HFF-Myc (cell line): ENCODE measurements around the gene RNF223.
"Not testable (repeated sequence)": the region's sequence is repeated elsewhere in the genome, so short reads cannot be mapped to it uniquely, and the experiment has no call there.

Experiments used
- DNase-seq: peaks from one replicate; pipeline ENCODE4 v3.0.0-alpha.2; 2011; ENCODE audit warnings: low read depth; ENCODE audit errors: extremely low read depth
- H3K4me3 ChIP-seq: replicated peaks from 2 replicates; pipeline ENCODE4 v1.5.1; 2011; ENCODE audit warnings: low read depth, mild to moderate bottlenecking, control low read depth, low read length
- TF ChIP-seq, protein P1 (sequence below): IDR thresholded peaks from 2 replicates; pipeline ENCODE4 v1.5.1; 2012; ENCODE audit warnings: mild to moderate bottlenecking, low read depth, low read length, control low read depth; ENCODE audit errors: missing control alignments

Gene RNF223

DNA sequence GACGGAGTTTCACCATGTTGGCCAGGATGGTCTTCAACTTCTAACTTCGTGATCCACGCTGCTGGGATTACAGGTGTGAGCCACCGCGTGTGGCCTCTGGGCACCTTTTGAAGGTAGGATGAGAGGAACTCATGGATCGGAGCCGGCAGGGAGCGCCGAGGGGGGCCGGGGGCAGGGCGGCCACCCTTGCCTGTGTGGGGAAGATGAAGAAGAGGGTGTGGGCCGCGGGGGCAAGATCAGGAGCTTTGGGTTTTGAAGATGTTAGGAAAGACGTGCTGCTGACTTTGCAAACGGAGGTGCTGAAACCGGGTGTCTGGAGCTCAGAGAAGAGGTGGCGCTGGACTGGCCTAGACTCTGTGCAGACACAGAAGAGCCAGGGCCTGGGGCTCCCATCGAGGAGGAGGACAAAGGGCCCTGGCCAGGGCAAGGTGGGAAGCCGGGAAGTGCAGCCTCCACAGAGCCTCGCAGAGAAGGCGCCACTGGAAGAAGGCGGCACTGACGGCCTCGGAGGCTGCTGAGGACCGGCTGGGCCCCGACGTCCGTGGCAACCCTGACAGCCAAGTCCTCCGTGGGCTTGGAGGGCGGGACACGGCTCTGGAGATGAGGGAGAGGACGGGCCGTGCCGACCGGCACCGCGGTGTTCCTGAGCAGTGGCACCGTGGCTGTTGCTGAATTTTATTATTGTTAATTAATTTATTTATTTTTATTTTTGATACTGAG, 13.7 kb downstream of the RNF223 start:
- DNase-seq, result no peak
- H3K4me3 ChIP-seq, result no peak overlapping the region
- TF ChIP-seq, protein P1, sequence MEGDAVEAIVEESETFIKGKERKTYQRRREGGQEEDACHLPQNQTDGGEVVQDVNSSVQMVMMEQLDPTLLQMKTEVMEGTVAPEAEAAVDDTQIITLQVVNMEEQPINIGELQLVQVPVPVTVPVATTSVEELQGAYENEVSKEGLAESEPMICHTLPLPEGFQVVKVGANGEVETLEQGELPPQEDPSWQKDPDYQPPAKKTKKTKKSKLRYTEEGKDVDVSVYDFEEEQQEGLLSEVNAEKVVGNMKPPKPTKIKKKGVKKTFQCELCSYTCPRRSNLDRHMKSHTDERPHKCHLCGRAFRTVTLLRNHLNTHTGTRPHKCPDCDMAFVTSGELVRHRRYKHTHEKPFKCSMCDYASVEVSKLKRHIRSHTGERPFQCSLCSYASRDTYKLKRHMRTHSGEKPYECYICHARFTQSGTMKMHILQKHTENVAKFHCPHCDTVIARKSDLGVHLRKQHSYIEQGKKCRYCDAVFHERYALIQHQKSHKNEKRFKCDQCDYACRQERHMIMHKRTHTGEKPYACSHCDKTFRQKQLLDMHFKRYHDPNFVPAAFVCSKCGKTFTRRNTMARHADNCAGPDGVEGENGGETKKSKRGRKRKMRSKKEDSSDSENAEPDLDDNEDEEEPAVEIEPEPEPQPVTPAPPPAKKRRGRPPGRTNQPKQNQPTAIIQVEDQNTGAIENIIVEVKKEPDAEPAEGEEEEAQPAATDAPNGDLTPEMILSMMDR, result no peak

DNA sequence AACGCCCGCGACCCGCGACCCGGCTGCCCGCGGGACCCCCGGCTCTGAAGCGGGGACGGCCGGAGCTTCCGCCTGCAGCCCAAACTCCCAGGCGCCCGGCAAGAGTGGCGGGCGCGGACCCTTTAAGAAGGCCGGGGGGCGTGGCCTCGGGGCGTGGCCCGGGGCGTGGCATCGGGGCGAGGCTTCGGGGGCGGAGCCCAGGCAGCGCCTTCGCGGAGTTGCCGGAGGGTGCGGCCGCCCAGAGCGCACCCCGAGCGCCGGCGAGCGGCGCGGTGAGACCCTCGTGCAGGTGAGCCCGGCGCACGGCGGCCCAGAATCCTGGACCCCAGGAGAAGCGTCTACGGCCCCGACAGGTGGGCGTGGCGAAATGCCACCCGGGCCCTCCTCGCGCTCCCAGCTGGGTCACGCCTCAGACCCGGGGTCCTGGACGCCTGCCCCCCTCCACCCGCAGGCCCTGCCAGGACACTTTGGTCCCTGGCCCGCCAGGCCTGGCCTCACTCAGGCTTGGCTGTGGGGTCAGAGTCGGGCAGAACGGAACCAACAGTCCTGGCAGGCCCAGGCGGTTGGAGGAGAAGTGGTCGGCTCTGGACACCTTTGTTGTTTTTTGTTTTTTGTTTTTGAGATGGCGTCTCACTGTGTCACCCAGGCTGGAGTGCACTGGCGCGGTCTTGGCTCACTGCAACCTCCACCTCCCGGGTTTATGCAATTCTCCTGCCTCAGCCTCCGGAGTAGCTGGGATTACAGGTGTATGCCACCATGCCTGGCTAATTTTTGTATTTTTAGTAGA, 14.4 kb downstream of the RNF223 start:
- DNase-seq, result no peak
- TF ChIP-seq, protein P1, result no peak
- peak overlapping the region; percentile 33 for H3K4me3 ChIP-seq

DNA sequence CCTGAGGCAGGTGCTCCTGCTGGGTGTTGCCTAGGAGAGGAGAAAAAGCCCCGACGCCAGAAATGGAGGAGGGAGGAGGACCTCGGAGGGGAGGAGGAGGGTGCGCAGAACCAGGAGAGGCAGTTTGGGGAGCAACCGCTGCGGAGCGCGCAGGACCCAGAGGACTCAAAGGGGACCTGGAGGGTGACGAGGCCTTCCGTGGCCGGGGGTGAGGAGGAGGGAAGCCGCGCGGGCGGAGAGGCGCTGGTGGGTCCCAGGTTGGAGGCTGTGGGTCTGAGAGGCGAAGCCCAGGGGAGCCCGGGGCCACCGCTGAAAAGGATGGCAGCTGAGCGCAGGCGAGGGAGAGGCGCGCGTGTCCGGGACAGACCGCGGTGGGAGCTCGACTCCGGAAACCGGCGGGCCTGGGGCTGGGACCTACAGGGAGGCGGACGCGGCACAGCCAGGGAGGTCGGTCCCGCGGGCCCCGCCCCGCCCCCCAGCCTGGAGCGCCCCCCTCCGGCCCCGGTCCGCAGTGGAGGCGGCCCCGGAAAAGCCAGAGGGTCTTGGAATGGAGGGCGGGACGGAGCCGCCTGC, 15.1 kb downstream of the RNF223 start:
- TF ChIP-seq, protein P1, result peak; percentile 22
- peak overlapping the region; percentile 33 for H3K4me3 ChIP-seq
- no peak for DNase-seq

DNA sequence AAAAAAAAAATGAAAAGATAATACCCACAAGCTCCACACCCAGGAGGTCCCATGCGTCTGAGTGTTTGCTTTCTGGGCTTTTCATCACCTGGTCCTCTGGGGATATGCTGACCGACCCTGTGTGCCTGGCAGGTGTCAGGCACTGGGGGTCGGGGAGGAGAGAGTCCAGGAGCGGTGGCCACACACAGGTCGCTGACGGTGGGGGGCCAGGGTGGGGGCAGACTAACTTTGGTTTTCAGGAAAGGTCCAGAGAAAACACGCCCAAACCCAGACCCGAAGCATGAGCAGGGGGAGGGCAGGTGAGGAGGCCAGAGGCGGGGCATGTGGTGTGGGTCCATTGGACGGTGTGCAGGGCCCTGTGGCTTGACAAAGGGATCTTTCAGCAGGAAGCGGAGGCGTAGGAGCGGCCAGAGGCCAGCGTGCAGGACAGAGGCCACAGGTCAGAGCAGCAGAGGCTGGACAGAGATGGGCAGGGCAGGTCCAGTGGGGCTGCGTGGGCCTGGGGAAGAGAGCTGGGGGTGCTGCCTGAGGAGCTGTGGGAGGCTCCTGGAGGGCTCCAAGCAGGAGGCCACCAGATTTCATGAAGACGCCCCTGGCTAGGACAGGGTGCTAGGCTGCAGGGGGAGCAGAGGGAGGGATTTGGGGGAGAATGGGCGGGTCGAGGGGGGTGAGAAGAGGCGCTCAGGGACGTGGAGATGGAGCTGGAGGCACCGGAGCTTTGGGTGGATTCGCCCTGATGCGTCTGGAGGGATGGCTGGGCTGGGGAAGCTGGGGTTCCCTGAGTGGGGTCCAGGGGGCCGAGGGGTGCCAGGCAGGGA, 15.8 kb downstream of the RNF223 start:
- peak overlapping the region; percentile 33; the same call in 1 of the 2 replicates for H3K4me3 ChIP-seq
- TF ChIP-seq, protein P1, result no peak
- no peak for DNase-seq

DNA sequence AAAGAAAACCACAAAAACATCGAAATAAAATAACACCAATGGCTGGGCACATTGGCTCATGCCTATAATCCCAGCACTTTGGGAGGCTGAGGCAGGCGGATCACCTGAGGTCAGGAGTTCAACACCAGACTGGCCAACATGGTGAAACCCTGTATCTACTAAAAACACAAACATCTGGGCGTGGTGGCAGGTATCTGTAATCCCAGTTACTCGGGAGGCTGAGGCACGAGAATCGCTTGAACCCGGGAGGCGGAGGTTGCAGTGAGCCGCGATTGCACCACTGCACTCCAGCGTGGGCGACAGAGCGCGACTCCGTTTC, 16.4 kb downstream of the RNF223 start:
- H3K4me3 ChIP-seq, result not testable (repeated sequence)

DNA sequence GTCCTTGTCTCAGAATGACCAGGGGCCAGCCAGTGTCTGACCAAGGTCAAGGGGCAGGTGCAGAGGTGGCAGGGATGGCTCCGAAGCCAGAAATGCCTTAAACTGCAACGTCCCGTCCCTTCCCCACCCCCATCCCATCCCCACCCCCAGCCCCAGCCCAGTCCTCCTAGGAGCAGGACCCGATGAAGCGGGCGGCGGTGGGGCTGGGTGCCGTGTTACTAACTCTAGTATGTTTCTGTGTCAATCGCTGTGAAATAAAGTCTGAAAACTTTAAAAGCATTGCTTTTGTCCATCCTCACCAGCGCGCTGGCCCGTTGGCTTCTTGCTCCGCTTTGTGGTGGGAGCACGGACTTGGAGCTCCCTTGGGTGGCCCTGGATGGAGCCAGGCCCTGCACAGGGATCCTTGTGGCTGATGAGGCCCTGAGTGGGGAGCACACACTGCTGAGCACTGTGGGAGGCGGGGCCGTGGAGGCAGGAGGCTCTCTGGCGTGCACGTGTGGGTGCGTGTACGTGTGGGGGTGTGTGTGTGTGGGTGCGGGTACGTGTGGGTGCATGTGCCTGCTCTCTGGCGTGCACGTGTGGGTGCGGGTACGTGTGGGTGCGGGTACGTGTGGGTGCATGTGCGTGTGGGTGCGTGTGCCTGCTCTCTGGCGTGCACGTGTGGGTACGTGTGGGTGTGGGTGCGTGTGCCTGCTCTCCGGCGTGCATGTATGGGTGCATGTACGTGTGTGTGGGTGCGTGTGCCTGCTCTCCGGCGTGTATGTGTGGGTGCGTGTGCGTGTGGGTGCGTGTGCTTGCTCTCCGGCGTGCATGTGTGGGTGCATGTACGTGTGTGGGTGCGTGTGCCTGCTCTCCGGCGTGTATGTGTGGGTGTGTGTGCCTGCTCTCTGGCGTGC, 18.0 kb downstream of the RNF223 start:
- H3K4me3 ChIP-seq, result no peak overlapping the region

More for the DNA sequence above, 16.4 kb downstream of the RNF223 start:
- not testable (repeated sequence) for DNase-seq

More for the DNA sequence above, 18.0 kb downstream of the RNF223 start:
- TF ChIP-seq, protein P1, result no peak
- no peak for DNase-seq
